HepG2 (cell line): Measurements from ENCODE around the gene AAMP. TPM values are rescaled to one million over a fixed set of nuclear protein-coding genes. Genes with fewer than 3 reads are reported as not detected.
A peak's percentile ranks its signal among the peaks of the same experiment; 100 is the strongest.

Experiments used
- ATAC-seq: fragments of 200-7000 bp; cut with Tn5 transposase; 3 replicates; pipeline ENCODE4 v1.9.1; 2020; ENCODE audit warnings: mild to moderate bottlenecking, moderate library complexity
- BruUV-seq: library from RNA; stranded (reverse); fragments of 400-500 nt; replicated peaks from 2 replicates; lab custom pipeline; 2021; lab: Mats Ljungman, UMichigan
- CTCF ChIA-PET: fragments of 300-600 bp; formaldehyde crosslinking; extraction: SDS; loops from one replicate; lab custom pipeline; 2021; ENCODE audit warnings: low total read pairs, inconsistent platforms, low intra/inter-chr PET ratio; lab: Yijun Ruan, JAX
- POLR2A ChIA-PET: fragments of 350-600 bp; sonication (Branson Sonifier 250); formaldehyde crosslinking; loops from one replicate; lab custom pipeline; 2020; ENCODE audit warnings: antibody characterized with exemption, inconsistent platforms; lab: Yijun Ruan, JAX
- DNase-seq: peaks from one replicate; pipeline ENCODE4 v3.0.0-alpha.2; 2015; ENCODE audit warnings: low spot score
- FAIRE-seq: peaks from 3 replicates; lab custom pipeline; 2011; peaks lifted over from hg19 to GRCh38; lab: Jason Lieb, UNC
- H2AFZ ChIP-seq: one replicate; pipeline ENCODE4 v1.6.1; 2011; ENCODE audit warnings: low read length, inconsistent platforms
- H3K27ac ChIP-seq: fragments of 300-600 bp; 3 replicates; pipeline ENCODE4 v1.8.0; 2011; ENCODE audit warnings: mixed run types, mild to moderate bottlenecking, mixed read lengths, low read length, inconsistent platforms; ENCODE audit not compliant: insufficient read depth; ENCODE audit errors: extremely low read length
- H3K27me3 ChIP-seq, 2 experiments: fragments of 200-600 bp in 1 of 2; 2 replicates in 1 of 2; 3 replicates in 1 of 2; pipeline versions ENCODE4 v1.6.0 to v1.8.0; 2011; ENCODE audit warnings: low read length in 2 of 2, mild to moderate bottlenecking in 2 of 2, moderate library complexity in 2 of 2, inconsistent platforms in 1 of 2; ENCODE audit not compliant: insufficient read depth in 2 of 2, control insufficient read depth in 1 of 2
- H3K36me3 ChIP-seq, 2 experiments: fragments of 200-600 bp in 1 of 2; replicated peaks in 1 of 2; 2 replicates in 1 of 2; 3 replicates in 1 of 2; pipeline versions ENCODE4 v1.5.1 to v1.8.0; 2011; ENCODE audit warnings: low read length in 2 of 2, inconsistent platforms in 1 of 2; ENCODE audit not compliant: insufficient read depth in 2 of 2, control insufficient read depth in 1 of 2
- H3K4me1 ChIP-seq: 2 replicates; pipeline ENCODE4 v1.5.1; 2012; ENCODE audit warnings: low read length, inconsistent platforms; ENCODE audit not compliant: insufficient read depth
- H3K4me2 ChIP-seq: 2 replicates; pipeline ENCODE4 v1.6.0; 2011; ENCODE audit warnings: low read depth, low read length, inconsistent platforms
- H3K4me3 ChIP-seq, 3 experiments: fragments of 200-600 bp in 1 of 3; sonication (generic), shearing (Covaris generic) in 1 of 3; replicated peaks in 1 of 3; 2 replicates each; pipeline ENCODE4 v1.5.1; 2011 to 2016; ENCODE audit warnings: low read length in 3 of 3, inconsistent platforms in 2 of 3, low read depth in 2 of 3, mild to moderate bottlenecking in 2 of 3, control low read depth in 1 of 3, mixed read lengths in 1 of 3; ENCODE audit not compliant: insufficient read depth in 1 of 3
- H3K79me2 ChIP-seq: one replicate; pipeline ENCODE4 v1.6.1; 2011; ENCODE audit warnings: low read length, inconsistent platforms; ENCODE audit not compliant: insufficient read depth
- H3K9ac ChIP-seq: 2 replicates; pipeline ENCODE4 v1.6.0; 2011; ENCODE audit warnings: mild to moderate bottlenecking, low read depth, low read length, inconsistent platforms; ENCODE audit not compliant: insufficient read depth
- H3K9me3 ChIP-seq: 2 replicates; pipeline ENCODE4 v1.5.1; 2012; ENCODE audit warnings: mild to moderate bottlenecking, low read length
- H4K20me1 ChIP-seq: 2 replicates; pipeline ENCODE4 v1.6.0; 2011; ENCODE audit warnings: inconsistent platforms, mild to moderate bottlenecking, low read length, moderate library complexity; ENCODE audit not compliant: insufficient read depth
- AGO2 ChIP-seq: fragments of 200-400 bp; formaldehyde crosslinking; optimal IDR thresholded peaks from 2 replicates; pipeline ENCODE3; 2017; ENCODE audit warnings: mild to moderate bottlenecking, low read depth, low read length, moderate library complexity
- GFI1 ChIP-seq: sonication (generic); formaldehyde crosslinking; IDR thresholded peaks from 2 replicates; pipeline ENCODE4 v1.5.0; 2020; ENCODE audit warnings: missing genetic modification reagents, mild to moderate bottlenecking, borderline replicate concordance
- POLR2A ChIP-seq, 2 experiments: IDR thresholded peaks; 2 replicates each; pipeline ENCODE4 v1.6.1; 2011; ENCODE audit warnings: low read depth in 2 of 2, low read length in 2 of 2, mild to moderate bottlenecking in 1 of 2, moderate library complexity in 1 of 2; ENCODE audit not compliant: insufficient read depth in 1 of 2
- RBFOX2 ChIP-seq: fragments of 200-400 bp; formaldehyde crosslinking; IDR thresholded peaks from 2 replicates; pipeline ENCODE4 v1.6.1; 2017; ENCODE audit warnings: low read depth, mild to moderate bottlenecking, low read length
- ZNF570 ChIP-seq: sonication (generic); formaldehyde crosslinking; IDR thresholded peaks from 2 replicates; pipeline ENCODE4 v1.4.0; 2020; ENCODE audit warnings: mild to moderate bottlenecking, missing genetic modification reagents, borderline replicate concordance
- ZNF687 ChIP-seq: sonication (generic); formaldehyde crosslinking; IDR thresholded peaks from 2 replicates; pipeline ENCODE4 v1.5.1; 2020; ENCODE audit warnings: mild to moderate bottlenecking, missing genetic modification reagents, moderate library complexity
- WGBS: methylation state at CpG from one replicate; pipeline ENCODE4 v1.1.6; 2017; ENCODE audit warnings: low lambda C conversion rate; 5-methylcytosine and 5-hydroxymethylcytosine counted together
- in situ Hi-C: cut with HindIII; loops from 2 replicates; pipeline ENCODE4 v1.10.0; 2017; ENCODE audit warnings: low pct_unique_long_range_greater_than_20kb; ENCODE audit not compliant: extremely low pct_ligation_motif_present
- intact Hi-C: fragments of 100-400 bp; cut with micrococcal nuclease; formaldehyde crosslinking; loops from one replicate; pipeline ENCODE4 v1.10.0; 2022; ENCODE audit not compliant: unreplicated experiment
- polyA plus RNA-seq, 8 experiments: library from polyadenylated mRNA; depleted of rRNA in 3 of 8; stranded (reverse) in 7 of 8; unstranded in 1 of 8; fragments of >200 nt; fragmentation: Illumina TruSeq in 4 of 8; extraction: Trizol in 4 of 8; gene quantifications; 2 replicates each; pipeline versions ENCODE4 v1.2.1 to v1.2.3, GENCODE V29; 2011 to 2016; ENCODE audit warnings: low read depth in 4 of 8, missing spikeins in 1 of 8, mixed read lengths in 1 of 8; ENCODE audit not compliant: insufficient read depth in 1 of 8
- total RNA-seq, 5 experiments: library from RNA; depleted of rRNA; stranded (reverse); fragments of >200 nt; fragmentation: Illumina TruSeq; extraction: Trizol; gene quantifications; 2 replicates each; pipeline ENCODE4 v1.2.3, GENCODE V29; 2016; ENCODE audit warnings: low read depth in 1 of 5

AAMP gene
- total and polyA plus RNA-seq, 2 of the 13 experiments (the other 11 are each of a cell fraction or from before 2014, with no cell fraction given) = 110 to 186 TPM

GRCh38 chr2:218278531-218279360, 8.8 kb upstream of the AAMP start:
- BruUV-seq = no TSS peak
- intact Hi-C loops = no loop called here
- no peak overlapping the region for H3K27ac ChIP-seq
- no peak overlapping the region for H2AFZ ChIP-seq
- no peak overlapping the region for H3K9ac ChIP-seq
- peaks cover 2% of the 10 kb centered on the region for H3K4me1 ChIP-seq
- no peak overlapping the region for H3K4me2 ChIP-seq
- ATAC-seq (no peak), FAIRE-seq (no peak), DNase-seq (no peak)
- peaks cover 61 to 94% of the 10 kb centered on the region in 2 experiments for H3K36me3 ChIP-seq
- no peak overlapping the region for H3K4me3 ChIP-seq
- in situ Hi-C loops = loop anchor here (10.0 kb wide), 1 partner anchor 186 kb away; no protein-coding TSS in a partner anchor
- peaks cover 16% of the 10 kb centered on the region; the same call in 1 of the 2 replicates for H4K20me1 ChIP-seq
- peaks cover 6% of the 10 kb centered on the region for H3K79me2 ChIP-seq
- H3K27me3 ChIP-seq = no peaks in the 10 kb centered on the region
- WGBS = 93% methylated on average over 12 of the region's 16 CpGs
- no peaks in the 10 kb centered on the region for H3K9me3 ChIP-seq
- ChIA-PET CTCF (no interaction called here), POLR2A (interaction anchor here (1.3 kb wide), 1 partner anchor 9 kb away, joined by 3 read pairs; no protein-coding TSS in a partner anchor)
- TF ChIP-seq ZNF687 (peak; percentile 19; the same call in 1 of the 2 replicates), POLR2A (IDR thresholded peaks at IDR 0.05; ENCODE audit: insufficient read depth in 1 of 2, low read depth in 2 of 2, low read length in 2 of 2) (0 out of 4 replicates have a peak, but pooled peaks of 1 of the 2 experiments have one; percentile 13), ZNF570 (CRISPR knock-in tag) (no peak), GFI1 (peak; percentile 27; the same call in 1 of the 2 replicates), AGO2 (peak; percentile 82), RBFOX2 (peak; percentile 48; the same call in 1 of the 2 replicates)
